ENCODE data around the gene TMEM143. TPM values are rescaled to one million over a fixed set of nuclear protein-coding genes. Genes with fewer than 3 reads are reported as not detected.

The TMEM143 gene
- total RNA-seq (1 to 10 TPM; 3.2 to 5.4 TPM), polyA plus RNA-seq (10 to 100 TPM in 1 of 2 donors, 1 to 10 TPM in 1; 7.9 to 10.2 TPM)

GRCh38 chr19:48363810-48364597, at the start of gene TMEM143, which contains the start of gene SYNGR4:
Gene TMEM143 (minus strand): TSS chr19:48363940. CDS start chr19:48363920, 20 bp downstream.
Gene SYNGR4 (plus strand): TSS chr19:48364367. CDS start chr19:48365843, 1,476 bp downstream.
- peaks cover 0 to 11% (median 6%) of the 10 kb centered on the region in 4 donors for H3K4me1 ChIP-seq (ENCODE audit: control insufficient read depth in 4 of 4, insufficient read depth in 4 of 4, low read length in 3 of 4)
- WGBS = 2% methylated on average over 59 of the region's 59 CpGs
- peak within 1 kb of the TSS; percentile 92 to 99 for H3K27ac ChIP-seq (ENCODE audit: low read depth in 1 of 2, low read length in 2 of 2)
- DNase-seq (ENCODE audit: low spot score) = peak; percentile 97
- H3K9me3 ChIP-seq (ENCODE audit: control insufficient read depth in 4 of 4, low read length in 3 of 4) = no peaks in the 10 kb centered on the region
- TF ChIP-seq CTCF (IDR thresholded peaks at IDR 0.05; ENCODE audit: low read depth, low read length, missing input control) (no peak), TAF1 (conservative IDR thresholded peaks at IDR 0.05) (no peak), NR2F2 (IDR thresholded peaks at IDR 0.05) (no peak), YY1 (IDR thresholded peaks at IDR 0.05) (peak; percentile 68), RAD21 (IDR thresholded peaks at IDR 0.05) (no peak), HNF4A (conservative IDR thresholded peaks at IDR 0.05) (peak; percentile 49 to 55), JUND (IDR thresholded peaks at IDR 0.05) (no peak), RXRA (IDR thresholded peaks at IDR 0.05) (no peak), MAX (IDR thresholded peaks at IDR 0.05) (peak; percentile 10), FOXA1 (IDR thresholded peaks at IDR 0.05) (no peak), EGR1 (IDR thresholded peaks at IDR 0.05; ENCODE audit: low read depth in 2 of 2) (peak; percentile 82 to 92), SP1 (IDR thresholded peaks at IDR 0.05) (peak; percentile 93), HNF4G (IDR thresholded peaks at IDR 0.05) (no peak), GABPA (IDR thresholded peaks at IDR 0.05 in 1 of 2, conservative IDR thresholded peaks at IDR 0.05 in 1 of 2) (peak in 1 of 2 donors; percentile 56), ATF3 (IDR thresholded peaks at IDR 0.05) (no peak), ZBTB33 (IDR thresholded peaks at IDR 0.05) (peak; percentile 83), FOXA2 (IDR thresholded peaks at IDR 0.05) (no peak)
- TF ChIP-seq, protein P1, sequence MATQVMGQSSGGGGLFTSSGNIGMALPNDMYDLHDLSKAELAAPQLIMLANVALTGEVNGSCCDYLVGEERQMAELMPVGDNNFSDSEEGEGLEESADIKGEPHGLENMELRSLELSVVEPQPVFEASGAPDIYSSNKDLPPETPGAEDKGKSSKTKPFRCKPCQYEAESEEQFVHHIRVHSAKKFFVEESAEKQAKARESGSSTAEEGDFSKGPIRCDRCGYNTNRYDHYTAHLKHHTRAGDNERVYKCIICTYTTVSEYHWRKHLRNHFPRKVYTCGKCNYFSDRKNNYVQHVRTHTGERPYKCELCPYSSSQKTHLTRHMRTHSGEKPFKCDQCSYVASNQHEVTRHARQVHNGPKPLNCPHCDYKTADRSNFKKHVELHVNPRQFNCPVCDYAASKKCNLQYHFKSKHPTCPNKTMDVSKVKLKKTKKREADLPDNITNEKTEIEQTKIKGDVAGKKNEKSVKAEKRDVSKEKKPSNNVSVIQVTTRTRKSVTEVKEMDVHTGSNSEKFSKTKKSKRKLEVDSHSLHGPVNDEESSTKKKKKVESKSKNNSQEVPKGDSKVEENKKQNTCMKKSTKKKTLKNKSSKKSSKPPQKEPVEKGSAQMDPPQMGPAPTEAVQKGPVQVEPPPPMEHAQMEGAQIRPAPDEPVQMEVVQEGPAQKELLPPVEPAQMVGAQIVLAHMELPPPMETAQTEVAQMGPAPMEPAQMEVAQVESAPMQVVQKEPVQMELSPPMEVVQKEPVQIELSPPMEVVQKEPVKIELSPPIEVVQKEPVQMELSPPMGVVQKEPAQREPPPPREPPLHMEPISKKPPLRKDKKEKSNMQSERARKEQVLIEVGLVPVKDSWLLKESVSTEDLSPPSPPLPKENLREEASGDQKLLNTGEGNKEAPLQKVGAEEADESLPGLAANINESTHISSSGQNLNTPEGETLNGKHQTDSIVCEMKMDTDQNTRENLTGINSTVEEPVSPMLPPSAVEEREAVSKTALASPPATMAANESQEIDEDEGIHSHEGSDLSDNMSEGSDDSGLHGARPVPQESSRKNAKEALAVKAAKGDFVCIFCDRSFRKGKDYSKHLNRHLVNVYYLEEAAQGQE (IDR thresholded peaks at IDR 0.05) = peak; percentile 74
- no peaks in the 10 kb centered on the region for H3K27me3 ChIP-seq (ENCODE audit: control insufficient read depth in 4 of 4, insufficient read depth in 4 of 4, low read length in 3 of 4)
- H3K36me3 ChIP-seq (ENCODE audit: control insufficient read depth in 4 of 4, insufficient read depth in 3 of 4, low read depth in 1 of 4, low read length in 3 of 4) = peaks cover 0 to 4% (median under 1%) of the 10 kb centered on the region in 4 donors
- peak within 1 kb of the TSS; percentile 52 to 85 (median 67) for H3K4me3 ChIP-seq (ENCODE audit: low read depth in 1 of 3, low read length in 3 of 3)
- H3K9ac ChIP-seq (ENCODE audit: low read depth in 1 of 2, low read length in 2 of 2) = peak within 1 kb of the TSS; percentile 84 to 97
